Neuronal stem cell (in vitro differentiated cells): ENCODE results near the gene PLPP3.
A peak's percentile ranks its signal among the peaks of the same experiment; 100 is the strongest.

Experiments used
- DNase-seq: peaks from one replicate; pipeline ENCODE4 v3.0.0-alpha.2; 2013; ENCODE audit warnings: low spot score
- H2AFZ ChIP-seq: one replicate; pipeline ENCODE4 v1.6.1; 2013; ENCODE audit warnings: mild to moderate bottlenecking, low read length, inconsistent platforms
- H2AK5ac ChIP-seq: 2 replicates; pipeline ENCODE4 v1.6.1; 2013; ENCODE audit warnings: low read depth, mild to moderate bottlenecking, inconsistent platforms, low read length, moderate library complexity, mixed read lengths
- H2BK120ac ChIP-seq: 2 replicates; pipeline ENCODE4 v1.6.1; 2013; ENCODE audit warnings: low read depth, mild to moderate bottlenecking, inconsistent platforms, low read length, moderate library complexity, mixed read lengths
- H2BK12ac ChIP-seq: one replicate; pipeline ENCODE4 v1.6.1; 2013; ENCODE audit warnings: low read length, inconsistent platforms
- H2BK15ac ChIP-seq: 2 replicates; pipeline ENCODE4 v1.6.1; 2013; ENCODE audit warnings: mild to moderate bottlenecking, low read length, inconsistent platforms, mixed read lengths
- H2BK5ac ChIP-seq: one replicate; pipeline ENCODE4 v1.6.1; 2013; ENCODE audit warnings: inconsistent platforms, mild to moderate bottlenecking, low read length, moderate library complexity
- H3K14ac ChIP-seq: one replicate; pipeline ENCODE4 v1.6.1; 2013; ENCODE audit warnings: low read length, inconsistent platforms
- H3K18ac ChIP-seq: 2 replicates; pipeline ENCODE4 v1.6.1; 2013; ENCODE audit warnings: low read length, inconsistent platforms
- H3K23ac ChIP-seq: 2 replicates; pipeline ENCODE4 v1.6.1; 2013; ENCODE audit warnings: low read depth, mild to moderate bottlenecking, mixed read lengths, low read length, inconsistent platforms; ENCODE audit not compliant: poor library complexity
- H3K27ac ChIP-seq: replicated peaks from 3 replicates; pipeline ENCODE4 v1.5.1; 2013; ENCODE audit warnings: low read length, inconsistent platforms
- H3K27me3 ChIP-seq, 3 experiments: 2 replicates each; pipeline ENCODE4 v1.6.1; 2013; ENCODE audit warnings: low read length in 3 of 3, mild to moderate bottlenecking in 2 of 3, inconsistent platforms in 1 of 3, low read depth in 1 of 3, mixed read lengths in 1 of 3, moderate library complexity in 1 of 3; ENCODE audit not compliant: control insufficient read depth in 3 of 3, insufficient read depth in 3 of 3
- H3K36me3 ChIP-seq, 2 donors: replicated peaks in 1 of 2; 2 replicates each; pipeline ENCODE4 v1.6.1; 2013; ENCODE audit warnings: low read length in 2 of 2; ENCODE audit not compliant: control insufficient read depth in 2 of 2, insufficient read depth in 2 of 2
- H3K4ac ChIP-seq: 2 replicates; pipeline ENCODE4 v1.6.1; 2013; ENCODE audit warnings: inconsistent platforms, mild to moderate bottlenecking, low read length, moderate library complexity
- H3K4me1 ChIP-seq, 2 donors: 1 replicate in 1 of 2; 2 replicates in 1 of 2; pipeline ENCODE4 v1.6.1; 2013; ENCODE audit warnings: low read length in 2 of 2, low read depth in 1 of 2; ENCODE audit not compliant: control insufficient read depth in 2 of 2, insufficient read depth in 1 of 2
- H3K4me2 ChIP-seq: one replicate; pipeline ENCODE4 v1.6.1; 2013; ENCODE audit warnings: mild to moderate bottlenecking, low read length, inconsistent platforms; ENCODE audit not compliant: insufficient read depth, poor library complexity, severe bottlenecking
- H3K4me3 ChIP-seq, 2 donors: 2 replicates each; pipeline ENCODE4 v1.5.1; 2013; ENCODE audit warnings: low read length in 2 of 2, mild to moderate bottlenecking in 2 of 2, inconsistent platforms in 1 of 2, moderate library complexity in 1 of 2
- H3K79me1 ChIP-seq: one replicate; pipeline ENCODE4 v1.6.1; 2013; ENCODE audit warnings: low read depth, mild to moderate bottlenecking, inconsistent platforms, low read length, moderate library complexity
- H3K9ac ChIP-seq: one replicate; pipeline ENCODE4 v1.6.1; 2013; ENCODE audit warnings: mild to moderate bottlenecking, low read depth, low read length, inconsistent platforms; ENCODE audit not compliant: poor library complexity
- H3K9me3 ChIP-seq, 2 donors: replicated peaks in 1 of 2; 2 replicates each; pipeline versions ENCODE3 to v1.6.1; 2013; ENCODE audit warnings: low read length in 2 of 2, mild to moderate bottlenecking in 2 of 2, inconsistent platforms in 1 of 2, low read depth in 1 of 2, mixed read lengths in 1 of 2, moderate library complexity in 1 of 2; ENCODE audit not compliant: control insufficient read depth in 2 of 2, insufficient read depth in 1 of 2
- H4K8ac ChIP-seq: one replicate; pipeline ENCODE4 v1.6.1; 2013; ENCODE audit warnings: low read depth, mild to moderate bottlenecking, inconsistent platforms, low read length, moderate library complexity
- H4K91ac ChIP-seq: one replicate; pipeline ENCODE4 v1.6.1; 2013; ENCODE audit warnings: low read length, low read depth, mild to moderate bottlenecking, inconsistent platforms; ENCODE audit not compliant: poor library complexity
- WGBS, 2 donors: extraction: QIAGEN DNeasy Blood & Tissue Kit; methylation state at CpG; one replicate each; pipeline ENCODE4 v1.1.7; 2013; ENCODE audit warnings: missing lambda C conversion rate in 2 of 2, mixed read lengths in 1 of 2; ENCODE audit not compliant: insufficient read length in 2 of 2, insufficient replicate concordance in 1 of 2; ENCODE audit errors: extremely low coverage in 2 of 2; 5-methylcytosine and 5-hydroxymethylcytosine counted together

Gene PLPP3

DNA sequence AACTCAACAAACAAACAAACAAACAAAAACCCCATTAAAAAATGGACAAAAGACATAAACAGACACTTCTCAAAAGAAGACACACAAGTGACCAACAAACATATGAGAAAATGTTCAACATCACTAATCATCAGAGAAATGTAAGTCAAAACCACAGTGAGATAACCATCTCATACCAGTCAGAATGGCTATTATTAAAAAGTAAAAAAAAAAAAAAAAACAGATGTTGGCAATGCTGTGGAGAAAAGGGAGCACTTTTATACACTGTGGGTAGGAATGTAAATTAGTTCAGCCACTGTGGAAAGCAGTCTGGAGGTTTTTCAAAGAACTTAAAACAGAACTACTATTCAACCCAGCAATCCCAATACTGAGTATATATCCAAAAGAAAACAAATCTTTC, 94.7 kb downstream of the PLPP3 start:
- Histone ChIP-seq H3K14ac (no peak overlapping the region), H3K27ac (no peak overlapping the region), H2BK120ac (no peak overlapping the region), H4K8ac (no peak overlapping the region), H3K4me2 (no peak overlapping the region), H2BK12ac (no peak overlapping the region), H3K18ac (no peak overlapping the region), H3K4me3 (no peak overlapping the region), H2AK5ac (no peak overlapping the region), H2AFZ (no peak overlapping the region), H3K27me3 (no peaks in the 10 kb centered on the region), H3K4ac (no peak overlapping the region), H3K36me3 (no peaks in the 10 kb centered on the region), H3K4me1 (no peaks in the 10 kb centered on the region), H3K9ac (no peak overlapping the region), H2BK5ac (no peak overlapping the region), H3K23ac (no peak overlapping the region), H3K9me3 (no peaks in the 10 kb centered on the region), H2BK15ac (no peak overlapping the region), H4K91ac (no peak overlapping the region), H3K79me1 (no peaks in the 10 kb centered on the region)
- DNase-seq: no peak

DNA sequence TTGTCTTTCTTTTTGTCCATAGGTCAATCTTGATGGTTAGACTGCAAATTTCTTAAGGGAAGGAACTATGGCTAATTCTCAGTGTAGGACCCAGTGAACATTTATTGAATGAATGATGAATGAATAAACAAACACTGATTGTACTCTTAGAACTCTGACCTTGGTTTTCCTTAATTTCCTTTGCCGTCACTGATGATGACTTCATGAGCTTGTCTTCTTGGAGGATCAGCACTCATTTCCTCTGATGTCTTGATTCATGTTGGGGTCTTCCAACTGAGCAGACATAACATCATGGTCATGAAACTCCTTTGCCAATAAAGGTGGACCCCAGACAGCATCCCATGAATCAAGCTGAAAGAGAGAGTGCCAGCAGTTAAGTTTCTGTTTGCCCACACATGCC, 96.3 kb downstream of the PLPP3 start:
- Histone ChIP-seq H4K91ac (no peak overlapping the region), H2AK5ac (no peak overlapping the region), H3K18ac (peak overlapping the region; percentile 61), H2BK5ac (no peak overlapping the region), H3K9me3 (no peaks in the 10 kb centered on the region), H2BK12ac (no peak overlapping the region), H3K14ac (no peak overlapping the region), H3K4ac (no peak overlapping the region), H3K27me3 (peaks cover 0 to 2% (median 0%) of the 10 kb centered on the region in 3 experiments), H3K4me3 (no peak overlapping the region), H3K9ac (no peak overlapping the region), H3K4me1 (peaks cover 0 to 1% of the 10 kb centered on the region in 2 donors), H2BK15ac (no peak overlapping the region), H4K8ac (no peak overlapping the region), H3K36me3 (no peaks in the 10 kb centered on the region), H3K27ac (no peak overlapping the region), H3K4me2 (no peak overlapping the region), H3K79me1 (no peaks in the 10 kb centered on the region), H3K23ac (no peak overlapping the region), H2AFZ (no peak overlapping the region), H2BK120ac (no peak overlapping the region)
- DNase-seq: no peak
- WGBS, 2 donors: no CpG with 5 or more reads among the region's 1 CpG

DNA sequence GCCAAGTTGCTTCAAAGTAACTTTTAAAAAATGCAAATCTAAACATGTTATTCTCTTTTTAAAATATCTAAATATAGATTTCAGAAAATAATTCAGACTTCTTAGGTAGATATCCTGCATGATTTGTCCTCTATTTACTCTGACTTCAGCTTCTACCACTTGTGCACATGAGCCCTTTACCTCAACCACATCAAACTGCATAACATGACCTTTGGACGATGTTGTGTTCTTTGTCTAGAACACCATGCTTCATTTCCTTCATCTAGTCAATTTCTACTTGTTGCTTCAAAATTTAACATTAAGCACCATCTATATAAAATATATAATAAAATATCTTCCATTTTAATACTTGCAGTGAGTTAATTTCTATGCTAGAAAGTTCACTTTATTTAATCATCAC, 96.9 kb downstream of the PLPP3 start:
- H3K23ac ChIP-seq: no peak overlapping the region
- H2AK5ac ChIP-seq: no peak overlapping the region
- no CpG with 5 or more reads among the region's 1 CpG for WGBS, 2 donors

DNA sequence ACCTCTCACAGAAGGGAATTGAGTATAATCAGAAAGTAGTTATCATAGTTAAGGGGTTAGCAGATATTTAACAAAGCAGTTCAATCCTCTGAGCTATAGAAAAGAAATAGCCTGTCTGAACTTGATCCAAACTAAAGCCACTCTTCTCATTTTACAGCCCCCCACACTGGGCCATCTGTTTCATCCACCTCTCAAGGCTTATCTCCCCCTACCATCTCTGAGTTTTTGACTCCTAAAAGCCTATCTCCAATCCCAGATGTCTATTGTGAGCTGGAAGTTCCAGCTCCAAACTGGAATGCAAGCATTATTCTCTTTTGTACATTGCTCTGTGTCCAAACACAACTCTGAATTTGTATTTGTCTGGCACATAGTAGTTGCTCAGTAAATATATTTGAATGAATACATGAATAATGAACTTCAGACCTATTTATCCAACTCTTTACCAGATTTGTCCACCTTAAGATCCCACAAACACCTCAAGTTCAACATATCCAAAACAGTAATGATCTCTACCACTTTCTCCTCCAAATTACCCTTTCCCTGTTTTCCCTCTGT, 98.1 kb downstream of the PLPP3 start:
- H2AK5ac ChIP-seq: no peak overlapping the region
- no peak overlapping the region for H2BK15ac ChIP-seq
- H3K79me1 ChIP-seq: no peaks in the 10 kb centered on the region
- no peak overlapping the region for H3K18ac ChIP-seq
- peaks cover 0 to 2% (median 0%) of the 10 kb centered on the region in 3 experiments for H3K27me3 ChIP-seq
- H3K14ac ChIP-seq: no peak overlapping the region
- H3K4ac ChIP-seq: no peak overlapping the region
- no peak overlapping the region for H2BK12ac ChIP-seq
- H3K9me3 ChIP-seq: no peaks in the 10 kb centered on the region
- no peak overlapping the region for H3K4me2 ChIP-seq
- no peak overlapping the region for H2BK5ac ChIP-seq
- no peak overlapping the region for H4K8ac ChIP-seq
- no peak overlapping the region for H4K91ac ChIP-seq
- H3K9ac ChIP-seq: no peak overlapping the region
- no peak overlapping the region for H2BK120ac ChIP-seq
- DNase-seq: no peak
- no peaks in the 10 kb centered on the region for H3K36me3 ChIP-seq
- H3K4me3 ChIP-seq: no peak overlapping the region
- no peak overlapping the region for H3K23ac ChIP-seq
- no peak overlapping the region for H2AFZ ChIP-seq
- H3K4me1 ChIP-seq: peaks cover 5 to 7% of the 10 kb centered on the region in 2 donors
- H3K27ac ChIP-seq: no peak overlapping the region

More for the DNA sequence above, 96.9 kb downstream of the PLPP3 start:
- H2BK5ac ChIP-seq: no peak overlapping the region
- no peak overlapping the region for H3K14ac ChIP-seq
- no peak for DNase-seq
- no peak overlapping the region for H2BK120ac ChIP-seq
- H3K4me1 ChIP-seq: peaks cover 0 to 1% of the 10 kb centered on the region in 2 donors
- no peaks in the 10 kb centered on the region for H3K79me1 ChIP-seq
- H4K8ac ChIP-seq: no peak overlapping the region
- no peak overlapping the region for H3K4me2 ChIP-seq
- no peak overlapping the region for H2AFZ ChIP-seq
- no peak overlapping the region for H3K4me3 ChIP-seq
- H3K27me3 ChIP-seq: peaks cover 0 to 2% (median 0%) of the 10 kb centered on the region in 3 experiments
- H4K91ac ChIP-seq: no peak overlapping the region
- H3K36me3 ChIP-seq: no peaks in the 10 kb centered on the region
- H3K9me3 ChIP-seq: no peaks in the 10 kb centered on the region
- H3K9ac ChIP-seq: no peak overlapping the region
- no peak overlapping the region for H2BK12ac ChIP-seq
- H3K18ac ChIP-seq: no peak overlapping the region
- no peak overlapping the region for H3K27ac ChIP-seq
- no peak overlapping the region for H3K4ac ChIP-seq
- no peak overlapping the region for H2BK15ac ChIP-seq
